Ascending aorta (tissue), 2 donors: Measurements from ENCODE around the gene CNTN3. TPM values are rescaled to one million over a fixed set of nuclear protein-coding genes. Genes with fewer than 3 reads are reported as not detected.

ENCODE experiments used
- DNase-seq, 2 donors: peaks; one replicate each; pipeline ENCODE4 v3.0.0-alpha.2; 2019; ENCODE audit warnings: low spot score in 2 of 2
- H3K27ac ChIP-seq, 2 donors: fragments of 200-600 bp; sonication (generic); one replicate each; pipeline ENCODE4 v1.5.1; 2016 to 2017; ENCODE audit warnings: mild to moderate bottlenecking in 1 of 2
- H3K27me3 ChIP-seq: fragments of 200-600 bp; sonication (generic); one replicate; pipeline ENCODE4 v1.5.1; 2017
- H3K36me3 ChIP-seq, 2 donors: fragments of 200-600 bp; sonication (generic); one replicate each; pipeline ENCODE4 v1.5.1; 2016
- H3K4me1 ChIP-seq, 2 donors: fragments of 200-600 bp; sonication (generic); one replicate each; pipeline ENCODE4 v1.5.1; 2016 to 2017; ENCODE audit warnings: mild to moderate bottlenecking in 1 of 2
- H3K4me3 ChIP-seq, 2 donors: fragments of 200-600 bp; sonication (generic); one replicate each; pipeline ENCODE4 v1.5.1; 2016 to 2017; ENCODE audit warnings: mild to moderate bottlenecking in 1 of 2
- H3K9me3 ChIP-seq, 2 donors: fragments of 200-600 bp; sonication (generic); one replicate each; pipeline ENCODE4 v1.5.1; 2016
- CTCF ChIP-seq, 3 experiments: fragments of 200-600 bp in 2 of 3; fragments of 450-650 bp in 1 of 3; sonication (generic) in 2 of 3; IDR thresholded peaks; one replicate each; pipeline ENCODE4 v1.5.1; 2016 to 2019; ENCODE audit warnings: antibody characterized with exemption in 3 of 3, mild to moderate bottlenecking in 1 of 3, moderate library complexity in 1 of 3
- intact Hi-C: fragments of 100-400 bp; cut with DNase I; formaldehyde crosslinking; loops from one replicate; pipeline ENCODE4 v1.15.1; 2023
- total RNA-seq: library from RNA; depleted of rRNA; stranded (reverse); fragments of >200 nt; gene quantifications from one replicate; pipeline ENCODE4 v1.1.0, GENCODE V29; 2016

The CNTN3 gene
- total RNA-seq, 1 donor from 2014 or later = 0.11 TPM

- Histone ChIP-seq H3K4me1 (no peaks in the 10 kb centered on the region), H3K36me3 (no peaks in the 10 kb centered on the region), H3K9me3 (no peaks in the 10 kb centered on the region), H3K27me3 (no peaks in the 10 kb centered on the region), H3K27ac (no peak overlapping the region), H3K4me3 (no peak overlapping the region)
- DNase-seq = no peak
- TF ChIP-seq CTCF (IDR thresholded peaks at IDR 0.05) = no peak
- intact Hi-C loops = no loop called here
These were observed 22.5 kb upstream of the CNTN3 start for GRCh38 chr3:74636981-74637380.

GRCh38 chr3:74633021-74633420, 18.6 kb upstream of the CNTN3 start:
- no peak for TF ChIP-seq CTCF (IDR thresholded peaks at IDR 0.05)
- intact Hi-C loops = no loop called here
- H3K4me3 ChIP-seq = no peak overlapping the region
- no peaks in the 10 kb centered on the region for H3K27me3 ChIP-seq
- no peaks in the 10 kb centered on the region for H3K36me3 ChIP-seq
- no peaks in the 10 kb centered on the region for H3K4me1 ChIP-seq
- DNase-seq = no peak
- H3K9me3 ChIP-seq = no peaks in the 10 kb centered on the region
- no peak overlapping the region for H3K27ac ChIP-seq

GRCh38 chr3:74631351-74632140, 17.1 kb upstream of the CNTN3 start:
- DNase-seq = no peak
- Histone ChIP-seq H3K4me1 (no peaks in the 10 kb centered on the region), H3K27me3 (no peaks in the 10 kb centered on the region), H3K9me3 (no peaks in the 10 kb centered on the region), H3K4me3 (no peak overlapping the region), H3K36me3 (no peaks in the 10 kb centered on the region), H3K27ac (no peak overlapping the region)
- TF ChIP-seq CTCF (IDR thresholded peaks at IDR 0.05) = no peak
- intact Hi-C loops = loop anchor here (2.0 kb wide), 1 partner anchor 365 kb away; no protein-coding TSS in a partner anchor

GRCh38 chr3:74630602-74631001, 16.1 kb upstream of the CNTN3 start:
- Histone ChIP-seq H3K27me3 (no peaks in the 10 kb centered on the region), H3K4me1 (no peaks in the 10 kb centered on the region), H3K9me3 (no peaks in the 10 kb centered on the region), H3K4me3 (no peak overlapping the region), H3K27ac (no peak overlapping the region), H3K36me3 (no peaks in the 10 kb centered on the region)
- TF ChIP-seq CTCF (IDR thresholded peaks at IDR 0.05) = peak; percentile 36 to 69 (median 40)
- intact Hi-C loops = loop anchor here (1.0 to 2.0 kb wide), 2 partner anchors 254 to 364 kb away; no protein-coding TSS in a partner anchor
- no peak for DNase-seq

- no peak for TF ChIP-seq CTCF (IDR thresholded peaks at IDR 0.05)
- no peaks in the 10 kb centered on the region for H3K4me1 ChIP-seq
- H3K9me3 ChIP-seq = no peaks in the 10 kb centered on the region
- no peaks in the 10 kb centered on the region for H3K27me3 ChIP-seq
- H3K4me3 ChIP-seq = no peak overlapping the region
- no peak overlapping the region for H3K27ac ChIP-seq
- intact Hi-C loops = no loop called here
- no peak for DNase-seq
- no peaks in the 10 kb centered on the region for H3K36me3 ChIP-seq
These were observed 11.6 kb upstream of the CNTN3 start for GRCh38 chr3:74626011-74626410.
